NCI-H146 treated with DMSO at 0.1 percent for 48 hours (cell line): ENCODE results near the gene F11R.
"Not testable (repeated sequence)": the region's sequence is repeated elsewhere in the genome, so short reads cannot be mapped to it uniquely, and the experiment has no call there.

Experiments
- DNase-seq: peaks from one replicate; lab custom pipeline; 2025; ENCODE audit not compliant: unreplicated experiment; lab: John Stamatoyannopoulos, UW

The F11R gene

GRCh38 chr1:160978510-160978927 is 42.4 kb downstream of the F11R start:
- DNase-seq: no peak

GRCh38 chr1:160975026-160975425 is 45.9 kb downstream of the F11R start:
- DNase-seq: no peak

GRCh38 chr1:160973491-160973890 is 47.5 kb downstream of the F11R start:
- no peak for DNase-seq

- no peak for DNase-seq
These were observed 48.0 kb downstream of the F11R start for GRCh38 chr1:160972939-160973338.

- no peak for DNase-seq
These were observed 49.3 kb downstream of the F11R start for GRCh38 chr1:160971618-160972056.

- DNase-seq: no peak
These were observed 57.4 kb downstream of the F11R start for GRCh38 chr1:160963521-160963920.

GRCh38 chr1:160961419-160961818 is 59.5 kb downstream of the F11R start:
- DNase-seq: no peak

GRCh38 chr1:160956966-160957365 is 64.0 kb downstream of the F11R start:
- DNase-seq: no peak

GRCh38 chr1:160954158-160955104 is 66.5 kb downstream of the F11R start, which contains the start of gene ITLN2:
Gene ITLN2 (minus strand): TSS chr1:160954809. CDS start chr1:160954741, 68 bp downstream.
- no peak for DNase-seq

GRCh38 chr1:160953030-160953429 is 67.9 kb downstream of the F11R start:
- DNase-seq: no peak

- no peak for DNase-seq
These were observed 68.8 kb downstream of the F11R start for GRCh38 chr1:160952129-160952510.

GRCh38 chr1:160951443-160952128 is 69.4 kb downstream of the F11R start:
- DNase-seq: no peak

GRCh38 chr1:160950657-160951056 is 70.3 kb downstream of the F11R start:
- no peak for DNase-seq

- DNase-seq: no peak
These were observed 71.1 kb downstream of the F11R start for GRCh38 chr1:160949881-160950280.

- DNase-seq: not testable (repeated sequence)
These were observed 71.6 kb downstream of the F11R start for GRCh38 chr1:160949216-160949880.

GRCh38 chr1:160947174-160947759 is 73.7 kb downstream of the F11R start:
- DNase-seq: not testable (repeated sequence)

GRCh38 chr1:160945881-160946280 is 75.1 kb downstream of the F11R start:
- DNase-seq: not testable (repeated sequence)
